Neuronal stem cell (in vitro differentiated cells): ENCODE data around the gene AMIGO1.

ENCODE experiments used
- DNase-seq: peaks from one replicate; pipeline ENCODE4 v3.0.0-alpha.2; 2013; ENCODE audit warnings: low spot score
- H2AFZ ChIP-seq: one replicate; pipeline ENCODE4 v1.6.1; 2013; ENCODE audit warnings: mild to moderate bottlenecking, low read length, inconsistent platforms
- H2AK5ac ChIP-seq: 2 replicates; pipeline ENCODE4 v1.6.1; 2013; ENCODE audit warnings: low read depth, mild to moderate bottlenecking, inconsistent platforms, low read length, moderate library complexity, mixed read lengths
- H2BK120ac ChIP-seq: 2 replicates; pipeline ENCODE4 v1.6.1; 2013; ENCODE audit warnings: low read depth, mild to moderate bottlenecking, inconsistent platforms, low read length, moderate library complexity, mixed read lengths
- H2BK12ac ChIP-seq: one replicate; pipeline ENCODE4 v1.6.1; 2013; ENCODE audit warnings: low read length, inconsistent platforms
- H2BK15ac ChIP-seq: 2 replicates; pipeline ENCODE4 v1.6.1; 2013; ENCODE audit warnings: mild to moderate bottlenecking, low read length, inconsistent platforms, mixed read lengths
- H2BK5ac ChIP-seq: one replicate; pipeline ENCODE4 v1.6.1; 2013; ENCODE audit warnings: inconsistent platforms, mild to moderate bottlenecking, low read length, moderate library complexity
- H3K14ac ChIP-seq: one replicate; pipeline ENCODE4 v1.6.1; 2013; ENCODE audit warnings: low read length, inconsistent platforms
- H3K18ac ChIP-seq: 2 replicates; pipeline ENCODE4 v1.6.1; 2013; ENCODE audit warnings: low read length, inconsistent platforms
- H3K23ac ChIP-seq: 2 replicates; pipeline ENCODE4 v1.6.1; 2013; ENCODE audit warnings: low read depth, mild to moderate bottlenecking, mixed read lengths, low read length, inconsistent platforms; ENCODE audit not compliant: poor library complexity
- H3K27ac ChIP-seq: replicated peaks from 3 replicates; pipeline ENCODE4 v1.5.1; 2013; ENCODE audit warnings: low read length, inconsistent platforms
- H3K27me3 ChIP-seq, 3 experiments: 2 replicates each; pipeline ENCODE4 v1.6.1; 2013; ENCODE audit warnings: low read length in 3 of 3, mild to moderate bottlenecking in 2 of 3, inconsistent platforms in 1 of 3, low read depth in 1 of 3, mixed read lengths in 1 of 3, moderate library complexity in 1 of 3; ENCODE audit not compliant: control insufficient read depth in 3 of 3, insufficient read depth in 3 of 3
- H3K36me3 ChIP-seq, 2 donors: replicated peaks in 1 of 2; 2 replicates each; pipeline ENCODE4 v1.6.1; 2013; ENCODE audit warnings: low read length in 2 of 2; ENCODE audit not compliant: control insufficient read depth in 2 of 2, insufficient read depth in 2 of 2
- H3K4ac ChIP-seq: 2 replicates; pipeline ENCODE4 v1.6.1; 2013; ENCODE audit warnings: inconsistent platforms, mild to moderate bottlenecking, low read length, moderate library complexity
- H3K4me1 ChIP-seq, 2 donors: 1 replicate in 1 of 2; 2 replicates in 1 of 2; pipeline ENCODE4 v1.6.1; 2013; ENCODE audit warnings: low read length in 2 of 2, low read depth in 1 of 2; ENCODE audit not compliant: control insufficient read depth in 2 of 2, insufficient read depth in 1 of 2
- H3K4me2 ChIP-seq: one replicate; pipeline ENCODE4 v1.6.1; 2013; ENCODE audit warnings: mild to moderate bottlenecking, low read length, inconsistent platforms; ENCODE audit not compliant: insufficient read depth, poor library complexity, severe bottlenecking
- H3K4me3 ChIP-seq, 2 donors: 2 replicates each; pipeline ENCODE4 v1.5.1; 2013; ENCODE audit warnings: low read length in 2 of 2, mild to moderate bottlenecking in 2 of 2, inconsistent platforms in 1 of 2, moderate library complexity in 1 of 2
- H3K79me1 ChIP-seq: one replicate; pipeline ENCODE4 v1.6.1; 2013; ENCODE audit warnings: low read depth, mild to moderate bottlenecking, inconsistent platforms, low read length, moderate library complexity
- H3K9ac ChIP-seq: one replicate; pipeline ENCODE4 v1.6.1; 2013; ENCODE audit warnings: mild to moderate bottlenecking, low read depth, low read length, inconsistent platforms; ENCODE audit not compliant: poor library complexity
- H3K9me3 ChIP-seq, 2 donors: replicated peaks in 1 of 2; 2 replicates each; pipeline versions ENCODE3 to v1.6.1; 2013; ENCODE audit warnings: low read length in 2 of 2, mild to moderate bottlenecking in 2 of 2, inconsistent platforms in 1 of 2, low read depth in 1 of 2, mixed read lengths in 1 of 2, moderate library complexity in 1 of 2; ENCODE audit not compliant: control insufficient read depth in 2 of 2, insufficient read depth in 1 of 2
- H4K8ac ChIP-seq: one replicate; pipeline ENCODE4 v1.6.1; 2013; ENCODE audit warnings: low read depth, mild to moderate bottlenecking, inconsistent platforms, low read length, moderate library complexity
- H4K91ac ChIP-seq: one replicate; pipeline ENCODE4 v1.6.1; 2013; ENCODE audit warnings: low read length, low read depth, mild to moderate bottlenecking, inconsistent platforms; ENCODE audit not compliant: poor library complexity
- WGBS, 2 donors: extraction: QIAGEN DNeasy Blood & Tissue Kit; methylation state at CpG; one replicate each; pipeline ENCODE4 v1.1.7; 2013; ENCODE audit warnings: missing lambda C conversion rate in 2 of 2, mixed read lengths in 1 of 2; ENCODE audit not compliant: insufficient read length in 2 of 2, insufficient replicate concordance in 1 of 2; ENCODE audit errors: extremely low coverage in 2 of 2; 5-methylcytosine and 5-hydroxymethylcytosine counted together

The AMIGO1 gene

DNA sequence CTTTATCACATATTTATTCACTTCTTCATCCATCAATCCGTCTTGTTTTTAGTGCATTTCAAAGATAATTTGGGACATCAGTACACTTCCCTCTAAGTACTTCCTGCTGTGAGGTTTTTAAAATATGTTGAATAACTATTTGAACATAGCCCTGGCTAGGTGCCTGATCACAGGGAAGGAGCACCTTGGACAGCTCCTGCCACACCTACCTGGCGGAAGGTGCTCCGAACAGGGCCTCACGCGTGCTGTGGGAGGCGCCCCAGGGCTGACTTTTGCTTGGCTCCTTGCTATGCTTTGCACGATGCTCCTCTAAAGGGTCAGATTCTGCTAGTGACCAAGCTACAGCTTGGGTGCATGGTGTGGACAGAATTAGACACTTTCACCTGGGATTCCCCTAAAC is 30.7 kb downstream of the AMIGO1 start:
- no peak overlapping the region for H4K91ac ChIP-seq
- H2AK5ac ChIP-seq: no peak overlapping the region
- H3K27me3 ChIP-seq: peaks cover 0 to 81% (median 17%) of the 10 kb centered on the region in 3 experiments
- peaks cover 4 to 5% of the 10 kb centered on the region in 2 donors for H3K4me1 ChIP-seq
- no peak for DNase-seq
- H2BK120ac ChIP-seq: no peak overlapping the region
- H2BK5ac ChIP-seq: no peak overlapping the region
- no peaks in the 10 kb centered on the region for H3K9me3 ChIP-seq
- no peak overlapping the region for H3K14ac ChIP-seq
- H3K9ac ChIP-seq: no peak overlapping the region
- no peak overlapping the region for H3K27ac ChIP-seq
- no peak overlapping the region for H2BK15ac ChIP-seq
- H3K18ac ChIP-seq: no peak overlapping the region
- no peak overlapping the region for H2BK12ac ChIP-seq
- no CpG with 5 or more reads among the region's 7 CpGs for WGBS, 2 donors
- no peaks in the 10 kb centered on the region for H3K36me3 ChIP-seq
- no peak overlapping the region for H4K8ac ChIP-seq
- H3K79me1 ChIP-seq: no peaks in the 10 kb centered on the region
- no peak overlapping the region for H3K4me2 ChIP-seq
- no peak overlapping the region for H3K23ac ChIP-seq
- no peak overlapping the region for H3K4ac ChIP-seq
- no peak overlapping the region for H2AFZ ChIP-seq
- peak overlapping the region in 1 of 2 donors; percentile 38 for H3K4me3 ChIP-seq

DNA sequence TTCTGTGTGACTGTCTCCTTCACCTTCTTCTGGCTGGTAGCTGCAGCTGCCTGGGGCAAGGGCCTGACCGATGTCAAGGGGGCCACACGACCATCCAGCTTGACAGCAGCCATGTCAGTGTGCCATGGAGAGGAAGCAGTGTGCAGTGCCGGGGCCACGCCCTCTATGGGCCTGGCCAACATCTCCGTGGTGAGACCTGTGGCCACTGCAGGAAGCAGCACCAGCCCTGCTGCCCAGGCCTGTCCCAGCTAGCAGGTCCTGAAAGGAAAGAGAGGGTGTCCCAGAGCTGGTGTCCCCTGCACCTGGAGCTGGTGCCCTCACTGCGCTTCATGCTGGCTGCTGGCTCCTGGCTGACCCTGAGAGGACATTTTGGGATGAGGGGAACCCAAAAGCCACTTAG is 31.7 kb downstream of the AMIGO1 start:
- H2AK5ac ChIP-seq: peak overlapping the region; percentile 33
- H3K4me3 ChIP-seq: no peak overlapping the region
- H3K4me1 ChIP-seq: peaks cover under 1% of the 10 kb centered on the region in 2 donors
- H3K18ac ChIP-seq: peak overlapping the region; percentile 68
- peaks cover 0 to 90% (median 15%) of the 10 kb centered on the region in 3 experiments for H3K27me3 ChIP-seq
- no peak overlapping the region for H2BK5ac ChIP-seq
- peak overlapping the region; percentile 42 for H3K14ac ChIP-seq
- no peak overlapping the region for H3K9ac ChIP-seq
- no peak overlapping the region for H4K91ac ChIP-seq
- no peaks in the 10 kb centered on the region for H3K9me3 ChIP-seq
- peak overlapping the region; percentile 34 for H3K23ac ChIP-seq
- H3K79me1 ChIP-seq: no peaks in the 10 kb centered on the region
- H3K36me3 ChIP-seq: no peaks in the 10 kb centered on the region
- no peak overlapping the region for H2BK15ac ChIP-seq
- no peak overlapping the region for H3K4ac ChIP-seq
- no peak for DNase-seq
- no CpG with 5 or more reads among the region's 6 CpGs for WGBS, 2 donors
- no peak overlapping the region for H2BK12ac ChIP-seq
- H4K8ac ChIP-seq: peak overlapping the region; percentile 19
- no peak overlapping the region for H2AFZ ChIP-seq
- H3K4me2 ChIP-seq: no peak overlapping the region
- no peak overlapping the region for H2BK120ac ChIP-seq
- H3K27ac ChIP-seq: no peak overlapping the region

DNA sequence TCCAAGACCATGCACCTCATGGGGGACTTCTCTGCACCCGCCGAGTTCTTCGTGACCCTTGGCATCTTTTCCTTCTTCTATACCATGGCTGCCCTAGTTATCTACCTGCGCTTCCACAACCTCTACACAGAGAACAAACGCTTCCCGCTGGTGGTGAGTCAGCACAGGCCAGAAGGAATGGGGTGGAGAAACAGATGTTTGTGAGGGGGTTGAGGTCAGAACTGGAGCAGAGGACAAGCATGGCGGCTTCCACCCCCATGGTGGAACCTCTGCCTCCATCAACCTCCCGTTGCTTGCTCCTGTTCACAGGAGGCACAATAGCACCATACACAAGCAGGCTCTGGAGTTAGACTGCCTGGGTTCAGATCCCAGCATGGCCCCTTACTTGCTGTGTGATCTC is 32.7 kb downstream of the AMIGO1 start:
- no peaks in the 10 kb centered on the region for H3K79me1 ChIP-seq
- H4K91ac ChIP-seq: no peak overlapping the region
- no peak overlapping the region for H2BK15ac ChIP-seq
- H3K9ac ChIP-seq: no peak overlapping the region
- no peak overlapping the region for H3K4me2 ChIP-seq
- no peak for DNase-seq
- no peak overlapping the region for H2AFZ ChIP-seq
- H3K18ac ChIP-seq: no peak overlapping the region
- H4K8ac ChIP-seq: no peak overlapping the region
- H2BK120ac ChIP-seq: no peak overlapping the region
- WGBS, 2 donors: no CpG with 5 or more reads among the region's 8 CpGs
- no peak overlapping the region for H2AK5ac ChIP-seq
- H3K9me3 ChIP-seq: no peaks in the 10 kb centered on the region
- no peaks in the 10 kb centered on the region for H3K36me3 ChIP-seq
- H3K4ac ChIP-seq: no peak overlapping the region
- H3K4me1 ChIP-seq: no peaks in the 10 kb centered on the region
- no peak overlapping the region for H3K27ac ChIP-seq
- no peak overlapping the region for H3K14ac ChIP-seq
- H3K23ac ChIP-seq: no peak overlapping the region
- H3K4me3 ChIP-seq: no peak overlapping the region
- no peak overlapping the region for H2BK12ac ChIP-seq
- H2BK5ac ChIP-seq: no peak overlapping the region
- peaks cover 0 to 88% (median 11%) of the 10 kb centered on the region in 3 experiments for H3K27me3 ChIP-seq

DNA sequence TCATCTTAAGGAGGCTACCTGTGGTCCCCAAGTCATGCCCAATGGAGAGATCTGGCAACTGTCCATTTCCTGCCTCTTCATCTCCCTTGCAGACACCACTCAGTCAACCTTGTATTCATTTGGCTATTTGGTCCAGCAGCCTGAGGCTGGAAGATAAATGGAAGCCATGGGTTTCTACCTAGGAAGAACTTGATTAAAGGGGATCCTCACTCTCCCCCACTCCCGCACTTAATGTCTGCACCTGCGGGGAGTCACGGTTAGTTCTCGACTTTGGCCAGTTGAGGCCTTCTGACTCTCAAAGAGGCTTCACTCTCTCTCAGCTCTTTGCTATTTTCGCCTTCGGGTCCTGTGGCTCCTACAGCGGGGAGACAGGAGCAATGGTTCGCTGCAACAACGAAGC is 34.3 kb downstream of the AMIGO1 start:
- H3K36me3 ChIP-seq: no peaks in the 10 kb centered on the region
- no peak overlapping the region for H2AK5ac ChIP-seq
- no peak overlapping the region for H3K14ac ChIP-seq
- H3K27me3 ChIP-seq: peaks cover 0 to 90% (median 15%) of the 10 kb centered on the region in 3 experiments
- no peak overlapping the region for H2BK12ac ChIP-seq
- H4K91ac ChIP-seq: no peak overlapping the region
- no peak overlapping the region for H3K9ac ChIP-seq
- H3K9me3 ChIP-seq: no peaks in the 10 kb centered on the region
- no peaks in the 10 kb centered on the region for H3K79me1 ChIP-seq
- no peak overlapping the region for H2BK5ac ChIP-seq
- DNase-seq: no peak
- no peak overlapping the region for H3K4me2 ChIP-seq
- no peaks in the 10 kb centered on the region for H3K4me1 ChIP-seq
- H3K23ac ChIP-seq: no peak overlapping the region
- H3K4ac ChIP-seq: no peak overlapping the region
- no peak overlapping the region for H4K8ac ChIP-seq
- no CpG with 5 or more reads among the region's 9 CpGs for WGBS, 2 donors
- no peak overlapping the region for H2BK15ac ChIP-seq
- no peak overlapping the region for H2BK120ac ChIP-seq
- no peak overlapping the region for H3K4me3 ChIP-seq
- H2AFZ ChIP-seq: no peak overlapping the region
- H3K18ac ChIP-seq: no peak overlapping the region
- H3K27ac ChIP-seq: no peak overlapping the region
